Uterus (tissue), 4 donors: ENCODE measurements around the gene MAP6D1. TPM values are rescaled to one million over a fixed set of nuclear protein-coding genes. Genes with fewer than 3 reads are reported as not detected.

Source experiments
- DNase-seq, 2 donors: peaks; one replicate each; pipeline ENCODE4 v3.0.0-alpha.2; 2019 to 2020
- H3K27ac ChIP-seq, 2 donors: fragments of 200-600 bp; sonication (generic); 1 replicate in 1 of 2; 2 replicates in 1 of 2; pipeline ENCODE4 v1.5.1; 2016 to 2018
- H3K27me3 ChIP-seq, 2 donors: fragments of 200-600 bp; sonication (generic); one replicate each; pipeline ENCODE4 v1.5.1; 2018 to 2019; ENCODE audit warnings: control low read depth in 1 of 2
- H3K36me3 ChIP-seq, 2 donors: fragments of 200-600 bp; sonication (generic); one replicate each; pipeline ENCODE4 v1.5.1; 2019; ENCODE audit warnings: control low read depth in 1 of 2
- H3K4me1 ChIP-seq, 2 donors: fragments of 200-600 bp; sonication (generic); one replicate each; pipeline ENCODE4 v1.5.1; 2018 to 2019; ENCODE audit warnings: control low read depth in 1 of 2
- H3K4me3 ChIP-seq, 2 donors: fragments of 200-600 bp; sonication (generic); 1 replicate in 1 of 2; 2 replicates in 1 of 2; pipeline ENCODE4 v1.5.1; 2018 to 2019; ENCODE audit warnings: mild to moderate bottlenecking in 1 of 2
- H3K9me3 ChIP-seq, 2 donors: fragments of 200-600 bp; sonication (generic); one replicate each; pipeline ENCODE4 v1.5.1; 2019; ENCODE audit warnings: control low read depth in 1 of 2
- POLR2A ChIP-seq, 2 donors: fragments of 450-650 bp; IDR thresholded peaks; one replicate each; pipeline ENCODE4 v1.6.1; 2016; ENCODE audit warnings: antibody characterized with exemption in 2 of 2, mild to moderate bottlenecking in 1 of 2, moderate library complexity in 1 of 2
- intact Hi-C: fragments of 100-400 bp; cut with DNase I; formaldehyde crosslinking; loops from one replicate; pipeline ENCODE4 v1.15.1; 2023; ENCODE audit warnings: low total_unique reads
- total RNA-seq, 4 donors: library from RNA; depleted of rRNA in 3 of 4; stranded (reverse); fragments of >200 nt in 3 of 4; gene quantifications; one replicate each; pipeline versions ENCODE4 v1.1.0 to v1.2.4, GENCODE V29; 2014 to 2023
- TF ChIP-seq, protein P1 (sequence below), 4 experiments: fragments of 200-600 bp in 2 of 4; fragments of 450-650 bp in 2 of 4; sonication (generic) in 2 of 4; IDR thresholded peaks; one replicate each; pipeline ENCODE4 v1.5.1; 2016 to 2019; ENCODE audit warnings: antibody characterized with exemption in 4 of 4, mild to moderate bottlenecking in 2 of 4, moderate library complexity in 1 of 4
- donor health status: DM: yes; HTN: yes; CAD: no.

MAP6D1 gene
- total RNA-seq, 4 donors from 2014 or later = 1.0 to 1.9 TPM; not detected in 2

DNA sequence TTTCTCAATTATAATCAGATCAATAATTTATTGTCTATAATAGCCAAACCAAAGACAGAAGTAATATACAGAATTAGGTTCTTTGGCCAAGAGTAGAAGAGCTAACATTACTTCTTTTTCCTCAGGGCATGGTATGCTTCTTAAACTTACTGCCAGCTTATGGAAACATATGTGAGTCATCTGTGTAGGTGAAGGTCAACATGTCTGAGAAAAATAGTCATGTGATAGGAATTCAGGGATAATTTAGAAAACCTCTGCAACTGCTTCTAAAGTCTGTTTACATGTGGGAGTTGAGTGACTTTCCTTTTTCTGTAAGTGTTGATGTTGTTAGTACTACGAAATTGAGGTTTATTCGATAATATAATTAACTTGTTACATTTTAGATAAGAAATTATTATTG, 19.2 kb upstream of the MAP6D1 start:
- H3K27me3 ChIP-seq = no peaks in the 10 kb centered on the region
- H3K36me3 ChIP-seq = no peaks in the 10 kb centered on the region
- no peak overlapping the region for H3K4me3 ChIP-seq
- intact Hi-C loops = no loop called here
- no peak for DNase-seq
- TF ChIP-seq, protein P1, sequence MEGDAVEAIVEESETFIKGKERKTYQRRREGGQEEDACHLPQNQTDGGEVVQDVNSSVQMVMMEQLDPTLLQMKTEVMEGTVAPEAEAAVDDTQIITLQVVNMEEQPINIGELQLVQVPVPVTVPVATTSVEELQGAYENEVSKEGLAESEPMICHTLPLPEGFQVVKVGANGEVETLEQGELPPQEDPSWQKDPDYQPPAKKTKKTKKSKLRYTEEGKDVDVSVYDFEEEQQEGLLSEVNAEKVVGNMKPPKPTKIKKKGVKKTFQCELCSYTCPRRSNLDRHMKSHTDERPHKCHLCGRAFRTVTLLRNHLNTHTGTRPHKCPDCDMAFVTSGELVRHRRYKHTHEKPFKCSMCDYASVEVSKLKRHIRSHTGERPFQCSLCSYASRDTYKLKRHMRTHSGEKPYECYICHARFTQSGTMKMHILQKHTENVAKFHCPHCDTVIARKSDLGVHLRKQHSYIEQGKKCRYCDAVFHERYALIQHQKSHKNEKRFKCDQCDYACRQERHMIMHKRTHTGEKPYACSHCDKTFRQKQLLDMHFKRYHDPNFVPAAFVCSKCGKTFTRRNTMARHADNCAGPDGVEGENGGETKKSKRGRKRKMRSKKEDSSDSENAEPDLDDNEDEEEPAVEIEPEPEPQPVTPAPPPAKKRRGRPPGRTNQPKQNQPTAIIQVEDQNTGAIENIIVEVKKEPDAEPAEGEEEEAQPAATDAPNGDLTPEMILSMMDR (IDR thresholded peaks at IDR 0.05) = no peak
- no peak for TF ChIP-seq POLR2A (IDR thresholded peaks at IDR 0.05)
- no peak overlapping the region for H3K27ac ChIP-seq
- no peaks in the 10 kb centered on the region for H3K9me3 ChIP-seq
- H3K4me1 ChIP-seq = no peaks in the 10 kb centered on the region

DNA sequence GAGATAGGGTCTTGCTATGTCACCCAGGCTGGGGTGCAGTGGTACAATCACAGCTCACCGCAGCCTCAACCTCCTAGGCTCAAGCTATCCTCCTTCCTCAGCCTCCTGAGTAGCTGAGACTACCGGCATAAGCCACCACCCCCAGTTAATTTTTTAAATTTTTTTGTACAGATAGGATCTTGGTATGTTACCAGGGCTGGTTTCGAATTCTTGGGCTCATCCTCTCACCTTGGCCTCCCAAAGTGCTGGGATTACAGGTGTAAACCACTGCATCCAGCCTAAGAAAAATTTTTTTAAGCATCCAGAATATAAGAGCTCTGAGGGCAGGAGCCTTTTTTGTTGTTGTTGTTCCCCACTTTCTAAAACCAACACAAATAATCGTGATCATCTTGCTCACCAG, 14.4 kb upstream of the MAP6D1 start:
- H3K4me3 ChIP-seq = no peak overlapping the region
- no peak for TF ChIP-seq POLR2A (IDR thresholded peaks at IDR 0.05)
- TF ChIP-seq, protein P1 (IDR thresholded peaks at IDR 0.05) = no peak
- H3K4me1 ChIP-seq = no peaks in the 10 kb centered on the region
- DNase-seq = no peak
- no peak overlapping the region for H3K27ac ChIP-seq
- H3K27me3 ChIP-seq = no peaks in the 10 kb centered on the region
- H3K9me3 ChIP-seq = no peaks in the 10 kb centered on the region
- H3K36me3 ChIP-seq = no peaks in the 10 kb centered on the region
- intact Hi-C loops = no loop called here

GRCh38 chr3:183837894-183838293, 12.5 kb upstream of the MAP6D1 start:
- intact Hi-C loops = no loop called here
- Histone ChIP-seq H3K27me3 (no peaks in the 10 kb centered on the region), H3K4me1 (no peaks in the 10 kb centered on the region), H3K9me3 (no peaks in the 10 kb centered on the region), H3K27ac (no peak overlapping the region), H3K4me3 (no peak overlapping the region), H3K36me3 (no peaks in the 10 kb centered on the region)
- TF ChIP-seq, protein P1 (IDR thresholded peaks at IDR 0.05) = no peak
- DNase-seq = no peak

- TF ChIP-seq, protein P1 (IDR thresholded peaks at IDR 0.05) = no peak
- TF ChIP-seq POLR2A (IDR thresholded peaks at IDR 0.05) = no peak
- intact Hi-C loops = no loop called here
- no peaks in the 10 kb centered on the region for H3K36me3 ChIP-seq
Measured at GRCh38 chr3:183837390-183837789, 12.0 kb upstream of the MAP6D1 start.

GRCh38 chr3:183833516-183833915, 8.1 kb upstream of the MAP6D1 start:
- DNase-seq = no peak
- no peaks in the 10 kb centered on the region for H3K4me1 ChIP-seq
- no peak overlapping the region for H3K4me3 ChIP-seq
- TF ChIP-seq, protein P1 (IDR thresholded peaks at IDR 0.05) = no peak
- TF ChIP-seq POLR2A (IDR thresholded peaks at IDR 0.05) = no peak
- intact Hi-C loops = no loop called here
- H3K9me3 ChIP-seq = no peaks in the 10 kb centered on the region
- H3K36me3 ChIP-seq = no peaks in the 10 kb centered on the region
- H3K27me3 ChIP-seq = no peaks in the 10 kb centered on the region
- H3K27ac ChIP-seq = no peak overlapping the region

More at GRCh38 chr3:183837390-183837789, 12.0 kb upstream of the MAP6D1 start:
- H3K9me3 ChIP-seq = no peaks in the 10 kb centered on the region
- H3K4me1 ChIP-seq = no peaks in the 10 kb centered on the region
- no peak overlapping the region for H3K27ac ChIP-seq
- no peak for DNase-seq
- no peaks in the 10 kb centered on the region for H3K27me3 ChIP-seq
- no peak overlapping the region for H3K4me3 ChIP-seq
